HG02981 (cell line): Measurements from ENCODE around the gene SAMD11.
"Not testable (repeated sequence)": the region's sequence is repeated elsewhere in the genome, so short reads cannot be mapped to it uniquely, and the experiment has no call there.

Experiments used
- ATAC-seq: cut with Tn5 transposase; IDR thresholded peaks from one replicate; pipeline ENCODE4 v1.9.1; 2021; ENCODE audit warnings: mild to moderate bottlenecking, moderate library complexity; ENCODE audit not compliant: unreplicated experiment

SAMD11 gene

DNA sequence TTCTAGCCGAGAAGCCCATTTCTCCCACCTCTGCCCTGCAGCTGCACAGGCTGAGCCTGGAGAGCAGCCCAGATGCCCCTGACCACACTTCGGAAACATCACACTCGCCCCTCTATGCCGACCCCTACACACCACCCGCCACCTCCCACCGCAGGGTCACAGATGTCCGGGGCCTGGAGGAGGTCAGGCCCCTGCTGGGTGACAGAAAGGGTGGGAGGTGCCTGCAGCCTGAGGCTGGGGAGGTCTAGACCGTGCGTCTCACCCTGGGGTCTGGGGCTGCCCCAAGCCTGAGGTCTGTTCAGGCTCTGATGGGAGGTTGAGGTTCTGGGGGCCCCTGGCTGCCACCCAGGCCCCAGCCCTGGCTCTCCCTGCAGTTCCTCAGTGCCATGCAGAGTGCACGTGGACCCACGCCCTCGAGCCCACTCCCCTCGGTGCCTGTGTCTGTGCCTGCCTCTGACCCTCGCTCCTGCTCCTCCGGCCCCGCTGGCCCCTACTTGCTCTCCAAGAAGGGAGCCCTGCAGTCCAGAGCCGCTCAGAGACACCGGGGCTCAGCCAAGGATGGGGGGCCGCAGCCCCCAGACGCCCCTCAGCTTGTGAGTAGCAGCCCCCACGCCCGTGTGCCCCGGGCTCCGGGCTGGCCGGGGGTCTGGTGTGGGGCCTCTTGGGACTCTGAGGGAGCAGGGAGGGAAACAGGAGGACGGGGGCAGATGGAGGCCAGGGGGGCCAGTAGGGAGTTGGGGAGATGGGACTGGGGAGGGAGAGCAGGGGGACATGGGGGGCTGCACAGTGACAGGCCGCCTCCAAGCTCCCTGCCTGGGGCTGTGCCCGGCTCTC is 50.0 kb downstream of the SAMD11 start:
- no peak for ATAC-seq

DNA sequence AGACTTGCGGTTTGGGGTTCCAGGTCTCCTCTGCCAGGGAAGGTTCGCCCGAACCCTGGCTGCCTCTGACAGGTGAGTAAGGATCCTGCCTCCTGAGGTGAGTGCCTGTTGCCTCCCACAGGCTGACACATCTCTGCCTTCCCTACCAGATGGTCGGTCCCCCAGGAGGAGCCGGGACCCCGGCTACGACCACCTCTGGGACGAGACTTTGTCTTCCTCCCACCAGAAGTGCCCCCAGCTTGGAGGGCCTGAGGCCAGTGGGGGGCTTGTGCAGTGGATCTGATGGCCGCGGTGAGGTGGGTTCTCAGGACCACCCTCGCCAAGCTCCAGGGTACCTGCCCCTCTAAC is 50.5 kb downstream of the SAMD11 start:
- ATAC-seq = no peak

DNA sequence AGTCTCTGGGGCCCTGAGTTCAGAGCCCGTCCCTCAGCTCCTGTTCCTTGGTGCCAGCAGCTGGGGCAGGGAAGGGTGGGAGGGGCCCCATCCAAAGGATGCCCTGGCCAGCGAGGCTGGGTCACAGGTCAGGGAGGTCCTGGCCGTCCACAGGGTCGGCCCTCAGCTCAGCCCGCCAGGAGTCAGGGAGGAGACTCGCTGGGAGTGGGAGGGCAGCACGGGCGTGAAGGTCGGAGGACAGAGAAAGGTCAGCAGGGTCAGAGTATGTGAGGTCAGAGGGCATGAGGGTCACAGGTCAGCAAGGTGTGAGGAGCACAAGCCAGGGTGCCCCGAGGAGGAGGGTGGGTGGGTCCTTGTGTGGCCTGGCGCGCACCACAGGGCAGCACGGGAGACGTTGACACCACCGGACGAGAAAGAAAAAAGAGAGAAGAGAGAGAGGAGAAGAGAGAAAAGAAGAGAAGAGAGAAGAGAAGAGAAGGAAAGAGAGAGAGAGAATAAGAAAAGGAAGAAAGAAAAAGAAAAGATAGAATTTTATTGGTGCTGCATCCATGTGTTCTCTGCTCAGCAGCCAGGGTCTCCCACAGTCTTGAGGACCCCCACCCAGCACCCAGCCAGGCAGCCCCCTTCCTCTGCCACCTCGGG is 51.1 kb downstream of the SAMD11 start:
- ATAC-seq = no peak

DNA sequence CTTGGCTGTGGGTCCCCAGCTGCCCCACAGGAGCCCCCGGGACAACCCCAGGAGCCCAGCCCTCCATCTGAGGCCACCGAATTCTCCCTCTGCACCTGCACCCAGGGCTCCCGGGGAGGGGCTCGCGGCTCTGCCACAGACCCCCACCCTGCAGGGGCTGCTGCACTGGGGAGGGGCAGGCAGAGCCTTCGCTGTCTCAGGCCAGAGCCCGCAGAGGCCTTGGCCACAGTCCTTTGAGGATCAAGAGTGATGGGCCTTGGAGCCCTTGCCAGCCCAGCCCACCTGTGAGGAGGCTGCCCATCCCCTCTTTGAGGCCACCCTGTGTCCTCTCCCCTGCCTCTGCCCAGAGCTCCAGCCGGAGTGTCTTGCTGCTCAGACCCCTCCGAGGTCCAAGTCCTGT is 51.6 kb downstream of the SAMD11 start:
- no peak for ATAC-seq

DNA sequence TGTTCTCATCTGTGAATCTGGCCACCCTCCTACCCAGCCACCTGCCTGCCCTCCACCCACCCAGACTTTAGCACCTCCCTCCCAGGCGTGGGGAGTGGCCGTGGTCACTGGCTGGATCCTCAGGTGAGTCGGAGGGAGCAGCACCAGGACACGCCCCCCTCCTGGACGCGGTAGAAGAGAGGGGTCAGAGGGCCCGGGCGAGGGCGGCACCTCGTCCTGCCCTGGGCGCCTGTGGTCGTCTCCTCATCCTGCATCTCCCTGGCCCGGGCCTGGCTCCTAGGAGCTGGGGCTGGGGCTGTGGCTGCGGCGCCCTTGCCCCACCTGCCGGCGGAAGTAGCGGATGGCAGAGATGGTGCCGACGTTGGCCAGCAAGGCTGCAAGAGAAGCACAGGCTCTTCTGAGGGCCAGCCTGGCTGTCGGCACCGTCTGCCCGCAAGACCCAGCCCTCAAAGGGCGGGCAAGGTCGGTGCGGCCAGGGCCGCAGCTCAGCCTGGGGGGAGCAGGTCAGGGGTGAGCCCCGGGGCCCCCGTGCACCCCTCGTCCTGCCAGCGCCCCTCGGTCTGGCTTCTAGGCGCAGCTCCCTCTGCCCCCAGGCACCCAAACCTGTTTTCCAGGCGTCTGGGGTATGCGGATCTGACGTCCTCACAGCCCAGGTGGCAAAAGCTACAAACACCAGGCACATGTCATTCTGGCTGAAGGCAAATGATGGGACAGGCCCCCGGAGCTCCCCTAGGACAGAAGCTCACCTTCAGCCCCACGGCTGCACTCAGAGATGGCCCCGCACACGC is 52.4 kb downstream of the SAMD11 start:
- peak; percentile 57 for ATAC-seq

DNA sequence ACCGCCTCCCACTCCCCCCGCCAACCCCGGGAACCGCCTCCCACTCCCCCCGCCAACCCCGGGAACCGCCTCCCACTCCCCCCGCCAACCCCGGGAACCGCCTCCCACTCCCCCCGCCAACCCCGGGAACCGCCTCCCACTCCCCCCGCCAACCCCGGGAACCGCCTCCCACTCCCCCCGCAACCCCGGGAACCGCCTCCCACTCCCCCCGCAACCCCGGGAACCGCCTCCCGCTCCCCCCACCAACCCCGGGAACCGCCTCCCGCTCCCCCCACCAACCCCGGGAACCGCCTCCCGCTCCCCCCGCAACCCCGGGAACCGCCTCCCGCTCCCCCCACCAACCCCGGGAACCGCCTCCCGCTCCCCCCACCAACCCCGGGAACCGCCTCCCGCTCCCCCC is 53.1 kb downstream of the SAMD11 start:
- ATAC-seq = not testable (repeated sequence)

DNA sequence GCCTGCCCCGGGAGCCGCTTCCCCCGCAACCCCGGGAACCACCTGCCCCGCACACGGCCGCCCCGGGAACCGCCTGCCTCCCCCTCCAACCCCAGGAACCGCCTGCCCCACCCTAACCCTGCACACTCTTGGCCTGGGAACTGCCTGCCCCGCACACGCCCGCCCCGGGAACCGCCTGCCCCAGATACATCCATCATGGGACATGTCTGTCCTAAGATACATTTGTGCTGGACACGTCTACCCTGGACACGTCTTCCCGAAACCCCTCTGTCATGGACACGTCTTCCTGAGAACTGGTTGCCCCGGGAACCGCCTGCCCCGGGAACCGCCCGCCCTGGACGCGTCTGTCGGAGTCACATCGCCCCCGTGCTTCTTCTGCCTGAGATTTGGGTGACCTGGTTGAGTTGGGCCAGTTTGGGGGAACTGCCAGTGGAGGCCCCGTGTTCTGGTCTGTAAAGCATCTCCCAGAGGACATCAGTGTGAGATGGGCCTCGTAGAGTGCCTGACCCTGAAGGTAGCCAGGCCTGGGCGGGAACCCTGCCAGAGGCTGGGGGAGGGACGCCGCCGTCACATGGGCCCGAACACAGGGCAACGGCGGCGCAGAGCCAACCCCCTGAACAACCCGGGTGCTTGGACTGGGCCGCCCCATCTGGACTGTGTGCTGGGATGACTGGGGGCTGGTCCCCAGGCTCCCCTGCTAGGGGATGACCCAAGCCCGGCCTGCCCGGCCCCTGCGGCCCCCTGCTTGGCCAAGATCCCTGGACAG is 54.5 kb downstream of the SAMD11 start:
- no peak for ATAC-seq

DNA sequence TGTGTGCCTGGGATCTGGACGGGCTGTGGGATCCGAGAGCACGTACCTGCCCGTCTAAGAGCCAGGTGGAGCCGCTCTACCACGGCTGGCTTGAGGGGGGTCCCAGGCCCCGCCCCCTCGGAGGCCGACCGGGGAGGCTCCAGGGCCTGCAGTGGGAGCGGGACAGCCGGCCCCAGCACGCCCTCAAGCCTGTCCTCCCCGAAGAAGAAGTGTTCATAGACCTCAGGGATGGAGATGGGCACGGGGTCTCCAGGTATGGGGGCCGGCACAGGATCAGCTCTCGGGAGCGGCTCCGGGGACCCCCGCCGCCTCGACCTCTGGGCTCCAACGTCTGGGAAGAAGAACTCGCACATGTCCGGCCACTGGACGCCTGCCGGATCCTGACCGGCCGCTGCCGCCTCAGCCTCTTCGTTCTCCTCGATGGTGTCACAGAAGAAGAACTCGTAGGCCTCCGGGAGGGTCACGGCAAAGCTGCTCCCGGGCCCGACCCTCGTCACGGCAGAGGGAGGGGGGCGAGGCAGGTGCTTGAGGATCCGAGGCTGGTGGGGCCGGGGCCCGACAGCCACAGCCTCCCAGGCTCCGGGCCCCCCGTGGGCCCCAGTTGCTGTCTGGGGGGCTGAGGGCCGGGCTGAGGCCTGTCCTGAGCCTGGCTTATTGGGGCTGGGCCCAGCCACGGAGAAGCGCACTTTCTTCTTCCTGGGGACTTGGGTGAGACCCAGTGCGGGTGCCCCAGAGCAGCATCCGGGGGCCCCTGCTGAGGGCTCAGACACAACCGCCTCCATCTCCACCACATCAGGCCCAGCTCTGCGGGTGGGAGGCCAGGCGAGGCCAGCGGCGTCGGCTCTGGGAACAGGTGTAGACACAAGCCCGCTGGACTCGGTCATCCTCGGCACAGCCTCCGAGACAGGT is 55.4 kb downstream of the SAMD11 start:
- no peak for ATAC-seq

DNA sequence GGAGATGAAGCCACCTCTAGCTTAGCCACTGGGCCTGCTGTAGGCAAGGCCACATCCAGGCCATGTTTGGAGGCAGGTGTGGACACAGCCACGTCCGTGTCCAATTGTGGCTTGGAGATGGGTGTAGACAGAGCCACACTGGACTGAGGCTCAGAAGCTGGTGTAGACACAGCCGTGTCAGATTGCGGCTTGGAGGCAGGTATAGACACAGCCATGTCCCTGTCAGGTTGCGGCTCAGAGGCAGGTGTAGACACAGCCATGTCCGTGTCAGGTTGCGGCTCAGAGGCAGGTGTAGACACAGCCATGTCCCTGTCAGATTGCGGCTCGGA is 56.0 kb downstream of the SAMD11 start:
- ATAC-seq = no peak

DNA sequence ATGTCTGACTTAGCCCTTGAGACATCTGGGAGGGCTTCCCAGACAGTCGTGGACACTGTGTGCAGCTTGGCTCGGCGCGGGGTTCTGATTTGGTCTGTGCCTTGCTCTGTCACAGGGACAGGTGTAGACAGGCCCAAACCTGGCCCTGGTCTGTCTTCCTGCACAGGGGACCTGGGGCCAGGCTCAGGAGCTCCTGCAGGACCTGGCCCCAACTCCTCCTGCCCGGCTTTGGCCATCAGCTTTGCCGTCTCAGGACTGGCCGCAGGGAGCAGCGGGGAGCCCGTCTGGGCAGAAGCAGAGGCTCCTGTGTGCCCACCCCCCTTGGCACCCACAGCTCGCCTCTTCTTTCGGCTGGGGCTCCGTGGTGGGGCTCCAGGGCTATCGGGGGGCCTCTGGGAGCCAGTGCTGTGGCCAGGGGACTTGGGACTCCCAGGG is 56.4 kb downstream of the SAMD11 start:
- no peak for ATAC-seq

DNA sequence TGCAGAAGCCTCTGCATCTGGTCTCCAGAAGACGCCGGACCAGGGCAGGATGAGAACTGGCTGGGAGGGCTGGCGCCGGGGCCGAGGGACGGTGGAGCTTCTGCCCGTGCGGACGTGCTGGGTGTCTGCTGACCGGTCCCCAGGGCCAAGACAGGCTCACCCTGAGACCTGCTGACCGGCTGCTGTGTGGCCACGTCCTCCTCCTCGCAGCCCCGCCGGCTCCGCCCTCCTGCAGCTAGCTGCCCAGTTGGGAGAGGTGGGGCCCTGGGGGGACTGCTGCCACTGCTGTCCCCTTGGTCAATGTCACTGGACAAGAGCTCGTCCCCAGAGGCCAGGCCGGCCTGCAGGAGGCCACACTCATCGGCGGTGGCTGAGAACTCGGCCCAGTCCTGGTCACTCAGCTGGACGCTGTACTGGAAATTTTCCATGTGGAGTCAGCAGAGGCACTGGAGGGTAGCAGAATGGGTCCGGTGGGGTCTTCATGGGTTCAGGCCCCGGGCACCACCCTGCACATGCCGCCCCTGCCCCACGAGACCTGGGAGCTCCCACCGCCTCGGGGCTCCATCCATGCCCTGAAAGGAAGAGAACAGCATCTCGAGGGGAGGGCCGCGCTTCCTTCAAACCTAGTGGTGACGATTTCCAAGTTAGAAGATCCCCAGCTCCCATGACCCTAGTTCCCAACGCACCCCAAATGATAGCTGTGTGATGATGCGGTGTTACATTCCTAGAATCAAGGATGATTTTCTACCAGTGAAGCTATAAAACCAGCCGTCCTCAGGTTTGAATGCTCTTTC is 57.1 kb downstream of the SAMD11 start:
- no peak for ATAC-seq

DNA sequence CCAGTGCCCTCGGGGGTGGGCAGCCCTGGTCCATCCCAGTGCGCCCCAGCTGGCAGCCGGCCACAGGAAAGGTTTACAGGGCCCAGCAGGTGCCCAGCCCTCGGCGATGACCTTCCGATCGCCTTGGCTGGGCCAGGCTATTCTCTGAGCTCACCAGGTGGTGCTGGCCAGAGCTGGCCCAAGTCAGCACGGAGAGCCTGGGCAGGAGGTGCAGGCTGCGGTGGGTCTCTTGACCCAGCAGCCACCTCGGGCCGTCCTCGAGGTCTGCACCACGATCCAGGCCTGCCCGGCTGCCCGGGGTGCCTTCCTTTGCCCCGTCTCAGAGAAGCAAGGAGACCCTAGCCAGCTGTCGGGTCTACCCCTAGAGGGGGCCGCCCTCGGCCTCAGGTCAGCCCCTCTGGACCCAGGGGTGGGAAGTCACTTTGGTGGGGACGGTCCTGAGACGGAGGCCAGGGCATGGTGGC is 57.8 kb downstream of the SAMD11 start:
- ATAC-seq = no peak

DNA sequence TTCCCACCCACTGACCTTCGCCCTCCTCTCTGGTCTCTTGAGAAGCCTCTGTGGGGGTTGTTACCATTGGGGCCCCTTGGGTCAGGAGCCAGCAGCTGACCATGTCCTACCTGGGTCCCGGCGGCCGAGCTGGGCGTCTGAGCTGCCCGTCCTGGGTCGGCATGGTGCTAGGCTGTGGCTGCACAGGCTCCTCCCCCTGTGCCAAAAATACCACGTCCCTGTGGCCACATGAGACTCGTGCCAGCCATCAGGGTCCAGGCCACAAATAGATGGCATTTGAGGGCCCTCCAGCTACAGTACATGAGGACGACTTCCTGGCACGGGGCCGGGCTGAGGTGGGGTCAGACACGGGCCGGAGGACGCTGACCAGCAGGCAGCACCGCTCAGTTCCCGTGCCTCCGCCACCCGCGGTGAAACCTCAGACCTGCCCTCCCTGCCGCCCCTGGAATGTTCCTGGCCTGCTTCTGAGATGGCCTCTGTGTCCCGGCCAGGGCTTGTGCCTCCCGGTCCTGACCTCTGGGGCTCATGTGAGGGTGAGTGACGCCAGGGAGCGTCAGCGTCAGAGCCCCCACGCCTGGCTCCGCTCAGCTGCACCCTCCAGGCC is 58.3 kb downstream of the SAMD11 start, which contains the start of gene PERM1:
Gene PERM1, minus strand, starts transcription at position 139 of the 604 bp plus-strand sequence. CDS start 1,064 bp downstream, outside the sequence.
- no peak for ATAC-seq

DNA sequence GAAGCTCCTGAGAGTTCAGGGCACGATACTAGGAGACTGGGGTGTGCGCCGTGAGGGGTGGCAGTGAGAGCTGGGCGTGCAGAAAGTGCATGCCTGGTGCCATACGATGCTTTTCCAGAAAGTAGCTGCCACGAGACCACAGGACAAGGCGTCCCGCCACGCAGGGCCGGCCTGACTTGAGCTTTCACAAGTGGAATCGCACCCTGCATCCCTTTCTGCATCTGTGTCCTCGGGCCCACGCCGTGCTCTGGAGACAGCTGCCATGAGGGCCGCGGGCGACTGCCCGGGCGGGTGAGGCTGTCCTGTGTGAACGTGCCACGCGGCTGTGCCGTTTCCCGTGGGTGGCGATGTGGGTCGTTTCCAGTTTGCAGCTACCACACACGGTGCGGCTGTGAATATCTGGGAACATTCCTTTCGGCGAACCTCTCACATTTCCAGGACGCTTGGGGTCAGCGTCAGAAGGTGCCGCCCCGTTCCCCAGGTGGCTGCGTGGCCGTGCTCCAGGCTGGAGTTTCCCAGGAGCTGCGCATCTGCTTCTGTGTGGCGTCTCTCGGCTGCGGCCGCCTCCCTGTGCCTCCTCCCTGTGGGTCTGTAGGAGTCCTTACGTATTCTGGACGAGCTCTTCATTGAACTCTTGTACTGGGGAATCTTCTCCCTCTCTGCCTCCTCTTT is 59.2 kb downstream of the SAMD11 start:
- no peak for ATAC-seq

DNA sequence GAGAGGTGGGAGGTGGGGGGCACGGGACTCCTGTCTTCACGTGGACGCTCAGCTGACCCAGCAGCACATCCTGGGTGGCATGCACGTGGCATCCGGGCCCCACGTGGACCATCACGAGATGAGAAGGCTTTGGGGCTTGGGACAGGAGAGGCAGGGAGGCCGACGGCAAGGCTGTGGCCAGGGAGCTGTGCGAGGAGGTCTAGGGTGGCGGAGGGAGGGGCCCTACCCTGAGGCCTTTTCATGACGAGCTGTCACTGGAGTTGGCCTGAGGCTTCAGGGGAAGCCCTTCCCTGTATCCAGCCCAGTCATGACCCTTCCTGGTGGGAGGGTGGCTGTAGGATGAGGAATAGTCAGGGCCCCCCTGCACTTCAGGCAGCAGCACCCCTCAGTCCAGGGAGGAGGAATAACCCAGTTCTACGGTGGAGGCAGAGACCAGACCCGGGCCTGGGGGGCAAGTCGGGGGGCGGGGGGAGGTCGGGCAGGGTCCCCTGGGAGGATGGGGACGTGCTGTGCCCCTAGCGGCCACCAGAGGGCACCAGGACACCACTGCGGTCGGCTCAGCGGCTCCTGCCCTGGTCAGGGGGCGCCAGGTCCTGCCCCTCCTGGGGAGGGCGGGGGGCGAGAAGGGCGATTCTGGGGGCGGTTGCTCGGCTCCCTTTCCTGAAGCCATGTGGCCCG is 60.2 kb downstream of the SAMD11 start:
- ATAC-seq = no peak

DNA sequence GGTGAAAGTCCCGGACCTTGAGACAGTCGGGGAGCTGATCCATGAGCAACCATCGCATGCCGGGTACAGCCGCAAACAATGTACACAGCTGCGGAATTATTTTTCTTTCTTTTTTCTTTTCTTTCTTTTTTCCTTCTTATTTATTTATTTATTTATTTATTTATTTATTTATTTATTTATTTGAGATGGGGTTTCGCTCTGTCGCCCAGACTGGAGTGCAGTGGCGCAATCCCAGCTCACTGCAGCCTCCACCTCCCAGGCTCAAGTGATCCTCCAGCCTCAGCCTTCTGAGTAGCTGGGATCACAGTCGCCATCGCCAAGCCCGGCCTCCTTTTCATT is 60.7 kb downstream of the SAMD11 start:
- ATAC-seq = no peak

DNA sequence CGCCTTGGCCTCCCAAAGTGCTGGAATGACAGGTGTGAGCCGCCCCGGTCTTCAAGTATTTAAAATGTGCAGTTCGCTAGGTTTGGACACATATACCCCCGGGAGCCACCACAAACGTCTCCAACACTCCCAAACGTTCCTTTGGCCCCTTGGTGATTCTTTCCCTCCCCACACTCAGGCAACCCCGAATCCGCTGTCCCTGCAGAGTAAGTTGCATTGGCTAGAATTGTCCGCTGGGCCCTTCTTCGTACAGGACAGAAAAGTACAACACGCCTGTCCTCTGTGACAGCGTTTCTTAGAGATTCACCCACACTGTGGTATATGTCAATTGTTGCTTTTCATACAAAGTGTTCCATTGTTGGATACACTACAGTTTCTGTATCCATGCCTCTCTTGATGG is 61.4 kb downstream of the SAMD11 start:
- ATAC-seq = no peak

DNA sequence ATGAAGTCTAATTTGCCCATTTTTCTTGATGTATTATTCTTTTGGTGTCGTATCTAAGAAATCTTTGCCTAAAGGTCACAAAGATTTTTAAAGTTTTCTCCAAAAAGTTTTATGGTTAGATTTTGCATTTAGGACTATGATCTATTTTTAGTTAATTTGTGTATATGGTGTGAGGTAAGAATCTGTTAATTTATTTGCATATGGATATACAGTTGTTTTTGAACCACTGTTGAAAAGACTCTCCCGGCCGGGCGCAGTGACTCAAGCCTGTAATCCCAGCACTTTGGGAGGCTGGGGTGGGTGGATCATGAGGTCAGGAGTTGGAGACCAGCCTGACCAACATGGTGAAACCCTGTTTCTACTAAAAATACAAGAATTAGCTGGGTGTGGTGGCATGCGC is 64.3 kb downstream of the SAMD11 start:
- not testable (repeated sequence) for ATAC-seq
